ENCODE data around the gene MYH13.

DNA sequence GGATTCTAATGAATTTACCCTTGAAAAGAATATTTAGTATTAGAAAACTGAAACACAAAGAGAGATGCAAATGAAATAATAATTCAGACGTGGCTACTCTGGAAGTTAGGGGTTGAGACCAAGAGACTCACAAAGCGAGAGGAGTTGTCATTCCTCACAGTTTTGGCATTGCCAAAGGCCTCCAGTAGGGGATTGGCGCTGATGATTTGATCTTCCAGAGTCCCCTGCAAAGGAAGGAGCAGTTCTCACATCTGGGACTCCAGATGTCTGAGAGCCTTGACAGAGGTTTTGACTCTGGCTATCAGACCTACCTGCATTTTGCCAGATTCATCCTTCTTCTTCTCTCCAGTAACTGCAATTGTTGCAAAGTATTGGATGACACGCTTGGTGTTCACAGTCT lies 42.4 kb upstream of the MYH13 start:
- TF ChIP-seq POLR2A (IDR thresholded peaks at IDR 0.05; ENCODE audit: low read length) (no peak), GATA1 (IDR thresholded peaks at IDR 0.05; ENCODE audit: low read depth, low read length) (no peak)

All from erythroblast (primary cell).